Measurements from ENCODE around the gene POR. TPM values are rescaled to one million over a fixed set of nuclear protein-coding genes. Genes with fewer than 3 reads are reported as not detected.

The POR gene
- total and polyA plus RNA-seq, 2 of the 8 experiments (the other 6 are each of a cell fraction or from before 2014, with no cell fraction given): 98.7 to 144 TPM

- TF ChIP-seq KDM1A (IDR thresholded peaks at IDR 0.05; ENCODE audit: borderline replicate concordance, low read length): no peak
Measured at GRCh38 chr7:76002822-76003221, 87.9 kb downstream of the POR start (continued).
